Kidney epithelial cell (primary cell): ENCODE data around the gene INHBA. TPM values are rescaled to one million over a fixed set of nuclear protein-coding genes. Genes with fewer than 3 reads are reported as not detected.
A peak's percentile ranks its signal among the peaks of the same experiment; 100 is the strongest.

Source experiments
- DNase-seq: peaks from one replicate; pipeline ENCODE4 v3.0.0-alpha.2; 2010; ENCODE audit warnings: low read depth
- H3K27me3 ChIP-seq: 2 replicates; pipeline ENCODE4 v1.6.0; 2011; ENCODE audit warnings: low read length; ENCODE audit not compliant: control insufficient read depth, insufficient read depth
- H3K36me3 ChIP-seq: 2 replicates; pipeline ENCODE4 v1.5.1; 2011; ENCODE audit warnings: low read length; ENCODE audit not compliant: control insufficient read depth, insufficient read depth
- H3K4me3 ChIP-seq: 2 replicates; pipeline ENCODE4 v1.5.1; 2011; ENCODE audit warnings: low read depth, mild to moderate bottlenecking, control low read depth, low read length
- total RNA-seq: library from RNA; depleted of rRNA; stranded (reverse); fragments of >200 nt; gene quantifications from 2 replicates; pipeline ENCODE4 v1.2.3, GENCODE V29; 2015
- TF ChIP-seq, protein P1 (sequence below): IDR thresholded peaks from 2 replicates; pipeline ENCODE4 v1.5.1; 2011; ENCODE audit warnings: mild to moderate bottlenecking, moderate library complexity, low read length, control low read depth, inconsistent platforms; ENCODE audit not compliant: insufficient read depth, poor library complexity, severe bottlenecking

Gene INHBA
- total RNA-seq, 1 donor from 2014 or later, result 77.1 TPM

DNA sequence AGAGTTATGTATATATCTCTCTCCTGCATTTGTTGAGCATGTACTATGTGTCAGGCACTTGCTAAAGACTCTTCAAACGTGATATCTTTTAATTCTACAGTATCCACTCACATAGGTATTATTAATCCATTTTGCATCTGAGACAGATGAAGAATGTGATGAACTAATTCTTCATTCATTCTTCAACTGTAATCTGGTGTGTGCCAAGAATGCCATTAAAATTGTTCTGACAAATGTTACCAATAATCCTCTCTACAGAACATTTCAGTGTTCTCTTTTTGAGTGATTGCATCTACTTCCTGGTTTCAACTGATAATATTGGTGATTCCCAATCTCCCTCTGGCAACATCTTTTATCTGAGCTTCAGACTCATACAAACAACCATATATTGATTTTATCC lies 18.0 kb upstream of the INHBA start:
- Histone ChIP-seq H3K4me3 (no peak overlapping the region), H3K36me3 (no peaks in the 10 kb centered on the region), H3K27me3 (no peaks in the 10 kb centered on the region)
- TF ChIP-seq, protein P1, sequence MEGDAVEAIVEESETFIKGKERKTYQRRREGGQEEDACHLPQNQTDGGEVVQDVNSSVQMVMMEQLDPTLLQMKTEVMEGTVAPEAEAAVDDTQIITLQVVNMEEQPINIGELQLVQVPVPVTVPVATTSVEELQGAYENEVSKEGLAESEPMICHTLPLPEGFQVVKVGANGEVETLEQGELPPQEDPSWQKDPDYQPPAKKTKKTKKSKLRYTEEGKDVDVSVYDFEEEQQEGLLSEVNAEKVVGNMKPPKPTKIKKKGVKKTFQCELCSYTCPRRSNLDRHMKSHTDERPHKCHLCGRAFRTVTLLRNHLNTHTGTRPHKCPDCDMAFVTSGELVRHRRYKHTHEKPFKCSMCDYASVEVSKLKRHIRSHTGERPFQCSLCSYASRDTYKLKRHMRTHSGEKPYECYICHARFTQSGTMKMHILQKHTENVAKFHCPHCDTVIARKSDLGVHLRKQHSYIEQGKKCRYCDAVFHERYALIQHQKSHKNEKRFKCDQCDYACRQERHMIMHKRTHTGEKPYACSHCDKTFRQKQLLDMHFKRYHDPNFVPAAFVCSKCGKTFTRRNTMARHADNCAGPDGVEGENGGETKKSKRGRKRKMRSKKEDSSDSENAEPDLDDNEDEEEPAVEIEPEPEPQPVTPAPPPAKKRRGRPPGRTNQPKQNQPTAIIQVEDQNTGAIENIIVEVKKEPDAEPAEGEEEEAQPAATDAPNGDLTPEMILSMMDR, result no peak
- DNase-seq, result no peak

DNA sequence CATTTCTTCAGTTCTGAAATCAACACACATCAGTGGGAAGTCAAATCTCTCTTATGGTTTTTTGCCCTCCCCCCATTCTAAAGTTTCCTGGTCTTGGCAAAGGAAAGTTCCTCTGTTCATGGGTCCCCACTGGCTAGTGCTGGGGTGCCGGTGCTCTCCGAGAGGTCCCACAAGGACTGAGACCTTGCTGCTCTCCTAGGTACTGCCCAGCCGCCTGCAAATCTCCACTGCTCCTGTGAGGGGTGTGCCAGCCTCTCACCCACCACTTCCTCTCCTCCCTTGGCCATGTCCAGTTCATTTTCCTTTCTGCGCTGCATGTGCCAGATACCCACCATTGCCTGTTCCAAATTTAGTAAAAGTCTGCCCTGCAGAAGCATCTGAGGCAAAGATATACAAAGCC lies 17.2 kb upstream of the INHBA start:
- Histone ChIP-seq H3K36me3 (no peaks in the 10 kb centered on the region), H3K27me3 (no peaks in the 10 kb centered on the region), H3K4me3 (no peak overlapping the region)
- TF ChIP-seq, protein P1, result no peak
- no peak for DNase-seq

DNA sequence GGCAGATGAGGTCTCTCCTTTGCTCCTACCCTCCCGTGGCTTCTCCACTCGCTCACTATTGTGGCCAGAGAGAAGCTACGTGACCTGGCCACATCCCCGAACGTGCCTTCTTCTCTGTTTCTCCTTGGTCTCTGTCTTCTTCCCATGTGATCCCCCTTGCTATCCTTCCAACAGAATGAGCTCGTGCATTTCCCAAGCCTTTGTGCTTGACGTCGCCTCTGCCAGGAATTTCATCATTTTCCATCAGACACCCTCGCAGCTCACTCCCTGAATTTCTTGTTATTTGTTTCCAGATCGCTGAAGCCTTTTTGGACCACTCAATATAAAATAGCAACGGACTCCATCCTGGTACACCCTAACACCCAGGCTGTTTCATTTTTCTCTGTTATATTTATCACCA lies 13.8 kb upstream of the INHBA start:
- TF ChIP-seq, protein P1, result no peak
- no peaks in the 10 kb centered on the region for H3K36me3 ChIP-seq
- no peaks in the 10 kb centered on the region for H3K27me3 ChIP-seq
- no peak for DNase-seq
- H3K4me3 ChIP-seq, result no peak overlapping the region

DNA sequence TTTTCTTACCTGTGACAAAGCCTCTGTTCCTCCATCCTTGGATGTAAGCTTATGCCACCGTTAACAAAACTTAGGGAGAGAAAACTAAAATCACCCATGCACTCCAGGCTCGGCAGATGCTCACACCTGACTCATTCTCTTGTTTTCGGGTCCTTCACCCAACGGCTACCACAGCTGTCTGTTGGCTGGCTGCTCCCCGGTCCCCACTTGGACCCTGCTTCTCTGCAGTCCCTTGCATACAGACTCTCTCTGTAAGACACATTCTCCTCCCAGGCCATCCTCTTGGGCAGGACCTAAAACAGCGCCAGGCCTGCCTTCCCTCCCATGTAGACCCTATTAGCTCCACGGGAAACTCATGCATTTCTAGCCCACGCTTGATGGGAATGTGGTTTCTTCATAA lies 12.1 kb upstream of the INHBA start:
- H3K27me3 ChIP-seq, result no peaks in the 10 kb centered on the region
- no peaks in the 10 kb centered on the region for H3K36me3 ChIP-seq
- TF ChIP-seq, protein P1, result no peak
- no peak for DNase-seq
- H3K4me3 ChIP-seq, result no peak overlapping the region

DNA sequence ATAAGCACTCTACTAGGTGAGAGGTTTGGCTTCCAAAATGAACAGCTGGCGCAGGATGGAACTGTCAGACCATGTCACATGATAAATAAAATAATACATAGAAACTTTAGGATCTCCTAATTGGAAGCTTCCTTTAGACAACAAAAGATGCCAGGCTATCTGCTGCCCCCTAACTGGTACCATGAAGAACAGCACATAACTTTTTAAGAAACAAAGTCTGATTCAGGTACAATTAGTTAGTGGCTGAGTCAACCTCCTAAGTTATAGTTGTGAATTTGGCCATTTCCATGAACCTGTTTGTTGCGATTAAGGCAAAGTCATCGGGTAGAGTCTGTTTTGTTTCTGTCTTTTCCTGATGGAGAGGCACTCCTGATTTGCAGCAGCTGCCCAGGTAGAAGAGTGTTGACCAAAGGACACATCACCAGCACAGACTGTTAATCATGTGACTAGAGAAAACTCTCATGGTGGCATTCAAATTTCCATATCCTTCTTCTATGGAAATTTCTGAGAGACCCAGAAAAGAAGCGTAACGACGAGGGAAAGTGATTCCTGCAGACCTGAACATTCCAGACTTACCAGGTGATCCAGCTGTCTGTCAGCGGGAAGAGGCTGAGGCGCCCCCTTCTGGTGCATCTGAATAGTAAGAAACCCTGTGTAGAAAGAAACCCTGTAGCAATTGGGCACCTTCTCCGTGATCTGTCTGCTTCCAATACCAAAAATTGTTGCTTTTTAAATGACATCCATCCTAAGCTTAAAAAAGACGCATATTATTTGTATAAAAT lies 8.6 kb upstream of the INHBA start:
- Histone ChIP-seq H3K27me3 (no peaks in the 10 kb centered on the region), H3K36me3 (no peaks in the 10 kb centered on the region), H3K4me3 (no peak overlapping the region)
- TF ChIP-seq, protein P1, result peak; percentile 50
- no peak for DNase-seq

DNA sequence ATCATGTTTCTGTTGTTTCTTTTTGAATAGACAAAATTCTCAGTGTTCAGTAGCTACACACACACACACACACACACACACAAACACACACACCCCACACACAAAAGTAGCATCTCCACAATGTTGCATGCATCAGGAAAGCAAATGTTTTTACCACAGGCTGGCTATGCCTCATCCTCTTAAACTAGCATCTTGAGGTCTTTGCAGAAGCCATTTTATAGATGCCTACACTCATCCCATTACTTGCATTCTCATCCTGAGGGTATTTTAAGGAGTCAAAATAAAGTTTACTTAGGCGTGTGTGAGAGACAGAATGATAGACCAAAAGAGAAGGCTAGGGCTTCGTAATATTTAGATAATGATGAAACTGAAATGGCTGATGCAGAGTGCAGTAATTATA lies 7.9 kb upstream of the INHBA start:
- Histone ChIP-seq H3K27me3 (no peaks in the 10 kb centered on the region), H3K4me3 (no peak overlapping the region), H3K36me3 (no peaks in the 10 kb centered on the region)
- DNase-seq, result no peak
- TF ChIP-seq, protein P1, result no peak
